Caco-2 (cell line): Measurements from ENCODE around the gene BCORL1. TPM values are rescaled to one million over a fixed set of nuclear protein-coding genes. Genes with fewer than 3 reads are reported as not detected.

ENCODE experiments used
- BruUV-seq: library from RNA; stranded (reverse); fragments of 400-500 nt; replicated peaks from 2 replicates; lab custom pipeline; 2021; lab: Mats Ljungman, UMichigan
- CTCF ChIA-PET: fragments of 300-600 bp; sonication (Branson Sonifier 250); formaldehyde crosslinking; loops from one replicate; lab custom pipeline; 2022; ENCODE audit warnings: antibody characterized with exemption; lab: Charles Lee
- POLR2A ChIA-PET: fragments of 300-600 bp; sonication (Branson Sonifier 250); formaldehyde crosslinking; loops from one replicate; lab custom pipeline; 2022; ENCODE audit warnings: antibody characterized with exemption; lab: Charles Lee
- DNase-seq, 2 experiments: peaks; one replicate each; pipeline versions ENCODE4 v3.0.0 to v3.0.0-alpha.2; 2020 to 2022
- H3K27me3 ChIP-seq: replicated peaks from 2 replicates; pipeline ENCODE4 v1.6.0; 2011; ENCODE audit warnings: low read length; ENCODE audit not compliant: control insufficient read depth, insufficient read depth
- H3K36me3 ChIP-seq: 2 replicates; pipeline ENCODE4 v1.5.1; 2011; ENCODE audit warnings: low read length; ENCODE audit not compliant: control insufficient read depth, insufficient read depth
- H3K4me1 ChIP-seq: fragments of 250-450 bp; sonication (Bioruptor Pico); 2 replicates; pipeline ENCODE4 v1.5.1; 2020; ENCODE audit warnings: mild to moderate bottlenecking
- H3K4me3 ChIP-seq: 2 replicates; pipeline ENCODE4 v1.5.1; 2011; ENCODE audit warnings: low read depth, mild to moderate bottlenecking, control low read depth, low read length
- H3K9me3 ChIP-seq: fragments of 250-450 bp; sonication (Bioruptor Pico); 2 replicates; pipeline ENCODE4 v1.5.1; 2020; ENCODE audit warnings: mild to moderate bottlenecking, moderate library complexity
- H3K27ac Mint-ChIP-seq: one replicate; pipeline ENCODE4 v1.8.0; 2022; ENCODE audit warnings: mixed read lengths; ENCODE audit not compliant: unreplicated experiment
- H3K27me3 Mint-ChIP-seq: one replicate; pipeline ENCODE4 v1.8.0; 2022; ENCODE audit warnings: mixed read lengths; ENCODE audit not compliant: insufficient read depth, unreplicated experiment
- H3K36me3 Mint-ChIP-seq: one replicate; pipeline ENCODE4 v1.8.0; 2022; ENCODE audit warnings: mild to moderate bottlenecking, mixed read lengths; ENCODE audit not compliant: insufficient read depth, unreplicated experiment
- H3K4me1 Mint-ChIP-seq: one replicate; pipeline ENCODE4 v1.8.0; 2022; ENCODE audit warnings: low read depth, mixed read lengths; ENCODE audit not compliant: unreplicated experiment
- H3K4me3 Mint-ChIP-seq: one replicate; pipeline ENCODE4 v1.8.0; 2022; ENCODE audit warnings: mild to moderate bottlenecking, moderate library complexity, mixed read lengths; ENCODE audit not compliant: unreplicated experiment
- H3K9me3 Mint-ChIP-seq: one replicate; pipeline ENCODE4 v1.8.0; 2022; ENCODE audit warnings: mixed read lengths; ENCODE audit not compliant: unreplicated experiment
- intact Hi-C: fragments of 100-400 bp; cut with micrococcal nuclease; formaldehyde crosslinking; loops from one replicate; pipeline ENCODE4 v1.10.0; 2022; ENCODE audit not compliant: unreplicated experiment
- total RNA-seq: library from RNA; stranded (reverse); gene quantifications from 2 replicates; pipeline ENCODE4 v1.2.3, GENCODE V29; 2022
- TF ChIP-seq, protein P1 (sequence below), 2 experiments: fragments of 200-600 bp in 1 of 2; IDR thresholded peaks; 1 replicate in 1 of 2; 2 replicates in 1 of 2; pipeline versions ENCODE4 v1.5.1 to v1.8.0; 2011 to 2022; ENCODE audit warnings: antibody characterized with exemption in 1 of 2, control low read depth in 1 of 2, inconsistent platforms in 1 of 2, low read depth in 1 of 2, low read length in 1 of 2, mild to moderate bottlenecking in 1 of 2, moderate library complexity in 1 of 2; ENCODE audit not compliant: insufficient read depth in 1 of 2, severe bottlenecking in 1 of 2, unreplicated experiment in 1 of 2

Gene BCORL1
- total RNA-seq, 1 experiment from 2014 or later, result 19.8 TPM

GRCh38 chrX:130083656-130084382 is 101.4 kb downstream of the BCORL1 start:
- DNase-seq, result no peak
- TF ChIP-seq, protein P1, sequence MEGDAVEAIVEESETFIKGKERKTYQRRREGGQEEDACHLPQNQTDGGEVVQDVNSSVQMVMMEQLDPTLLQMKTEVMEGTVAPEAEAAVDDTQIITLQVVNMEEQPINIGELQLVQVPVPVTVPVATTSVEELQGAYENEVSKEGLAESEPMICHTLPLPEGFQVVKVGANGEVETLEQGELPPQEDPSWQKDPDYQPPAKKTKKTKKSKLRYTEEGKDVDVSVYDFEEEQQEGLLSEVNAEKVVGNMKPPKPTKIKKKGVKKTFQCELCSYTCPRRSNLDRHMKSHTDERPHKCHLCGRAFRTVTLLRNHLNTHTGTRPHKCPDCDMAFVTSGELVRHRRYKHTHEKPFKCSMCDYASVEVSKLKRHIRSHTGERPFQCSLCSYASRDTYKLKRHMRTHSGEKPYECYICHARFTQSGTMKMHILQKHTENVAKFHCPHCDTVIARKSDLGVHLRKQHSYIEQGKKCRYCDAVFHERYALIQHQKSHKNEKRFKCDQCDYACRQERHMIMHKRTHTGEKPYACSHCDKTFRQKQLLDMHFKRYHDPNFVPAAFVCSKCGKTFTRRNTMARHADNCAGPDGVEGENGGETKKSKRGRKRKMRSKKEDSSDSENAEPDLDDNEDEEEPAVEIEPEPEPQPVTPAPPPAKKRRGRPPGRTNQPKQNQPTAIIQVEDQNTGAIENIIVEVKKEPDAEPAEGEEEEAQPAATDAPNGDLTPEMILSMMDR (IDR thresholded peaks at IDR 0.05; ENCODE audit: insufficient read depth in 1 of 2, low read depth in 1 of 2, low read length in 1 of 2, severe bottlenecking in 1 of 2, unreplicated experiment in 1 of 2), result no peak
- BruUV-seq, result no TSS peak
- H3K27me3 ChIP-seq, result no peaks in the 10 kb centered on the region
- H3K36me3 ChIP-seq, result no peaks in the 10 kb centered on the region; the same call in none of the 2 replicates
- Mint-ChIP-seq H3K27me3 (no peaks in the 10 kb centered on the region), H3K27ac (no peak overlapping the region), H3K36me3 (peaks cover 22% of the 10 kb centered on the region), H3K4me3 (no peak overlapping the region), H3K4me1 (peaks cover 6% of the 10 kb centered on the region), H3K9me3 (no peaks in the 10 kb centered on the region)
- POLR2A ChIA-PET, result no interaction called here
- H3K9me3 ChIP-seq, result no peaks in the 10 kb centered on the region
- H3K4me1 ChIP-seq, result no peaks in the 10 kb centered on the region
- CTCF ChIA-PET, result no interaction called here
- H3K4me3 ChIP-seq, result no peak overlapping the region
- intact Hi-C loops, result no loop called here

DNA sequence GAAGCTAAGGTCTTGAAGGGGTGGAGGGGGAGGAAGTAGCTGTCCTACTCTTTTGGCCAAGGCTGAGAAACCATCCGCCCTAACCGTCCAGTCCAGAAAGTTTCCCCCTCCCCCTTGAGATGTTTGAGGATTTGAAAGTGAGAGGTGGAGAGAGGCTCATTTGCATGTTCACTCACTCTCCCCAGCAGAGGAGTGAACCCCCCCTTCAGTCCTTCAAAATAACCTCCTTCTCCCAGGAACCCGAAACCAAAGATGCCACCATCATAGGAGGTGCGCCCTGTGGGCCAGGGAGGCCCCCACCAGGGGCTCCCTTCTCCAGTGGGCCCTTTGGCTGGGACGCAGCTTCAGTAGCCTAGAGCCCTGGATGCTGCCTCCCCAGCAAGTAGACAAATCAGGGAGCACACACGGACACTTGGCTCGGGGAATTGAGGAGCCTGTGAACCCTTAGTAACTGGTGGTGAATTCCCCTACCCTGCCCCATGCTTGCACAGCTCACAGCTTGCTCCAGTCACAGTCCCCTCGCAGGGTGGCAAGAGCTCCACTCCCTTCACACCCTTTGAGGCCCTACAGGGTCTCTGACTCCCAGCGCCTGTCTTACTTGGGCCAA is 102.3 kb downstream of the BCORL1 start:
- Histone ChIP-seq H3K27me3 (no peaks in the 10 kb centered on the region), H3K4me3 (no peak overlapping the region), H3K4me1 (no peaks in the 10 kb centered on the region), H3K36me3 (no peaks in the 10 kb centered on the region; the same call in none of the 2 replicates), H3K9me3 (no peaks in the 10 kb centered on the region)
- Mint-ChIP-seq H3K36me3 (peaks cover 23% of the 10 kb centered on the region), H3K27ac (no peak overlapping the region), H3K4me3 (no peak overlapping the region), H3K4me1 (peaks cover 6% of the 10 kb centered on the region), H3K27me3 (no peaks in the 10 kb centered on the region), H3K9me3 (no peaks in the 10 kb centered on the region)
- BruUV-seq, result no TSS peak
- no peak for DNase-seq
- POLR2A ChIA-PET, result no interaction called here
- intact Hi-C loops, result no loop called here
- CTCF ChIA-PET, result no interaction called here
- TF ChIP-seq, protein P1 (IDR thresholded peaks at IDR 0.05; ENCODE audit: insufficient read depth in 1 of 2, low read depth in 1 of 2, low read length in 1 of 2, severe bottlenecking in 1 of 2, unreplicated experiment in 1 of 2), result no peak

DNA sequence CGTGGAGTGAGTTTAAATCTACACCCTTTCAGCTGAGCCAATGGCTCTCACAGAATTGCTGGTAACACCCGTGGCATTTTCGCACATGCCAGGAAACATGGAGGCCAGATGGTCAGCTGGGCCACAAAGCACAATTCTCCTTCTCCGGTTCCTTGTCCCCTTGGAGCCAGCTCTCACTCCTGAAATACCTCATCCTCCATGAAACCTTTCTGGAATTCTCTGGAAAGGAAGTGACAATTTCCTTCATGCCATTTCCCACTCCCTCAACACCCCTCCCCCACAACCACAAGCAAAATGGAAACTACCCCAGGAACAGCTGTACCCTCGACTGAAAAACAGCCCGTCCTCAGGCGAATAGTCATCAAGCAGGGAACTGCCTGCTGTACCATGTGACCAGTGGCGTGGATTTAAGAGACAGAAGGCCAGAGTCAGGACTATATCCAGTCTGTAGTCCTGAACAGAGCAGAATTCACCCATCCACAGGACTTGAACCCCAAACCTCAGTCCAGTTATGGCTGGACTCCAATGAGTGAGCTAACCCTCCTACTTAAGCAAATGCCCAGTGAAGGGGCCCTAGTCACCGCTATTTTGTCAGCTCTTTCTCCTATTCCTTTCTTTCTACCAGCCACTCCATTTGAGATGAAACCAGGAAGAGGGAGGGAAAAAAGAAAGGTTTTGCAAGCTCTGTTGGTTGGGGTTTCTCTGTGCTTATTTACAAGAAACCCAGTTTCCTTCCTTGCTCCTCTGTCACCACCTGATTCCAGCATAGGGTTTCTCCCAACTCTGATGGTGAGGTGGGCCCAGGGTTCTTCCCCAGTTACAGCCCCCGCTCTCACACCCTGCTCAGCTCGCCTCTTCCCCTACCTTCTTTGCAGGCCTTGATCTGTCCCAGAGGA is 103.4 kb downstream of the BCORL1 start:
- TF ChIP-seq, protein P1 (IDR thresholded peaks at IDR 0.05; ENCODE audit: insufficient read depth in 1 of 2, low read depth in 1 of 2, low read length in 1 of 2, severe bottlenecking in 1 of 2, unreplicated experiment in 1 of 2), result no peak
- H3K36me3 ChIP-seq, result no peaks in the 10 kb centered on the region; the same call in none of the 2 replicates
- intact Hi-C loops, result no loop called here
- Mint-ChIP-seq H3K36me3 (peaks cover 18% of the 10 kb centered on the region), H3K4me1 (peaks cover 6% of the 10 kb centered on the region), H3K9me3 (no peaks in the 10 kb centered on the region), H3K27me3 (no peaks in the 10 kb centered on the region), H3K4me3 (no peak overlapping the region), H3K27ac (no peak overlapping the region)
- DNase-seq, result no peak
- no TSS peak for BruUV-seq
- POLR2A ChIA-PET, result no interaction called here
- no peaks in the 10 kb centered on the region for H3K27me3 ChIP-seq
- H3K4me1 ChIP-seq, result no peaks in the 10 kb centered on the region
- H3K9me3 ChIP-seq, result no peaks in the 10 kb centered on the region
- CTCF ChIA-PET, result no interaction called here
- no peak overlapping the region for H3K4me3 ChIP-seq
